GM12892 (cell line): Measurements from ENCODE around the gene KRT81.
"Not testable (repeated sequence)": the region's sequence is repeated elsewhere in the genome, so short reads cannot be mapped to it uniquely, and the experiment has no call there.

Source experiments
- POLR2A ChIP-seq: IDR thresholded peaks from 2 replicates; pipeline ENCODE4 v1.6.1; 2011; ENCODE audit warnings: low read depth, low read length, control low read depth
- TAF1 ChIP-seq: IDR thresholded peaks from 2 replicates; pipeline ENCODE4 v1.6.1; 2011; ENCODE audit warnings: low read depth, mild to moderate bottlenecking, control low read depth, low read length, borderline replicate concordance

DNA sequence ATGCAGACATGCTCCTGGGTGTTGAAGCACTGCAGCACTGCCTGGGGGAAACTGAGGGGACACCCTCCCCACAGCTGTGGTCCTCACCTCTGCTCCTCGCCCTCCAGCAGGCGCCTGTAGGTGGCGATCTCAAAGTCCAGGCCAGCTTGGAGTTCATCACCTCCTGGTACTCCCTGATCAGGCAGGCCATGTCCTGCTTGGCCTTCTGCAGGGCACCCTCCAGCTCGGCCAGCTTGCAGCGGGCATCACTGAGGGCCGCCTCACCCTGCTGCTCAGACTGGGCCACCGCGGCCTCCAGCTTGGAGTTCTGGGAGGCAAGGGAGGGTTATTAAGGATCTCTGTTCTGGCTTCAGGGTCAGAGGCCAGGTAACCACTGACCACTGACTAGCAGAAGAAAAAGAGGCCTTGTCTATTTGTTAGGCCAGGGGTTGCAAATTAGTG is 39.1 kb downstream of the KRT81 start:
- TF ChIP-seq POLR2A, TAF1: not testable (repeated sequence)
